CMK (cell line): ENCODE data around the gene ADGRG1.
"Not testable (repeated sequence)": the region's sequence is repeated elsewhere in the genome, so short reads cannot be mapped to it uniquely, and the experiment has no call there.

Experiments
- DNase-seq: peaks from one replicate; pipeline ENCODE4 v3.0.0-alpha.2; 2010; ENCODE audit warnings: low read depth

Gene ADGRG1

GRCh38 chr16:57698812-57699405, 70.5 kb downstream of the ADGRG1 start:
- no peak for DNase-seq

- no peak for DNase-seq
Observed at GRCh38 chr16:57699481-57699880, 71.1 kb downstream of the ADGRG1 start.

GRCh38 chr16:57699899-57700298, 71.5 kb downstream of the ADGRG1 start:
- DNase-seq = no peak

GRCh38 chr16:57700781-57701551, 72.5 kb downstream of the ADGRG1 start:
- DNase-seq = no peak

- DNase-seq = no peak
Observed at GRCh38 chr16:57701759-57702371, 73.4 kb downstream of the ADGRG1 start.

GRCh38 chr16:57703416-57704010, 75.1 kb downstream of the ADGRG1 start:
- no peak for DNase-seq

GRCh38 chr16:57704011-57704904, 75.8 kb downstream of the ADGRG1 start:
- DNase-seq = no peak

GRCh38 chr16:57704905-57705852, 76.7 kb downstream of the ADGRG1 start:
- DNase-seq = no peak

GRCh38 chr16:57706717-57707116, 78.3 kb downstream of the ADGRG1 start:
- no peak for DNase-seq

GRCh38 chr16:57707331-57707730, 78.9 kb downstream of the ADGRG1 start:
- DNase-seq = no peak

- DNase-seq = no peak
Observed at GRCh38 chr16:57708168-57708567, 79.7 kb downstream of the ADGRG1 start.

GRCh38 chr16:57709663-57710062, 81.2 kb downstream of the ADGRG1 start:
- no peak for DNase-seq

GRCh38 chr16:57711346-57711745, 82.9 kb downstream of the ADGRG1 start:
- DNase-seq = no peak

- DNase-seq = no peak
Observed at GRCh38 chr16:57711993-57712392, 83.6 kb downstream of the ADGRG1 start.

- DNase-seq = not testable (repeated sequence)
Observed at GRCh38 chr16:57712569-57712968, 84.1 kb downstream of the ADGRG1 start.

GRCh38 chr16:57713596-57713995, 85.2 kb downstream of the ADGRG1 start:
- no peak for DNase-seq

GRCh38 chr16:57714047-57714446, 85.6 kb downstream of the ADGRG1 start:
- DNase-seq = no peak
